ENCODE results near the gene CREB3.

Gene CREB3

DNA sequence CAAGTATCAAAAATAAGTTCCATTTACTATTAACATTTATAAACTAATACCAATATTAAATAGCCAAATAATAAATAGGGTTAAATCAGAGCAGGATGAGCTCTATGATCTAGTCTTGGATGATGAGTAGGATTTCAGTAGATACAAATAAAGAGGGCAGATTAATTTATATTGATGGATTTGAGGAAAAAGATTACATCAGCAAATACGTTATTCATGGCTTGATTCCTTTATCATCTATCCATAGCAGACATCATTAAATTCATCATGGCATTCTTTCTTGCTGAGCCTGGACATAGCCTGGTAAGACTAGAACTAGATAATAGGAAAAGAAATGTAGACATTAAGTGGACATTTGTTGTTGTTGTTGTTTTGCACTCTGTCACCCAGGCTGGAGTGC lies 35.0 kb downstream of the CREB3 start:
- Histone ChIP-seq H3K4me1 (ENCODE audit: insufficient read depth, low read length, poor library complexity, severe bottlenecking) (no peaks in the 10 kb centered on the region), H3K36me3 (ENCODE audit: insufficient read depth, low read length) (no peaks in the 10 kb centered on the region), H3F3A (ENCODE audit: low read depth) (no peaks in the 10 kb centered on the region), H3K4me3 (ENCODE audit: low read length, poor library complexity, severe bottlenecking) (no peak overlapping the region), H4K20me1 (ENCODE audit: insufficient read depth, low read length, poor library complexity, severe bottlenecking) (peaks cover 9% of the 10 kb centered on the region), H3K9ac (ENCODE audit: low read depth, low read length, poor library complexity, severe bottlenecking) (no peak overlapping the region), H3K79me2 (ENCODE audit: insufficient read depth, low read length) (peaks cover 44% of the 10 kb centered on the region; the same call in 1 of the 2 replicates), H3K9me3 (ENCODE audit: insufficient read depth, low read depth, low read length) (no peaks in the 10 kb centered on the region), H3K4me2 (ENCODE audit: low read depth, low read length, poor library complexity, severe bottlenecking) (no peak overlapping the region), H3K27me3 (ENCODE audit: insufficient read depth, low read length, poor library complexity, severe bottlenecking) (no peaks in the 10 kb centered on the region), H3K9me2 (replicated peaks; ENCODE audit: low read depth, low read length) (no peaks in the 10 kb centered on the region), H2AFZ (ENCODE audit: low read length) (no peak overlapping the region)
- TF ChIP-seq, protein P1, sequence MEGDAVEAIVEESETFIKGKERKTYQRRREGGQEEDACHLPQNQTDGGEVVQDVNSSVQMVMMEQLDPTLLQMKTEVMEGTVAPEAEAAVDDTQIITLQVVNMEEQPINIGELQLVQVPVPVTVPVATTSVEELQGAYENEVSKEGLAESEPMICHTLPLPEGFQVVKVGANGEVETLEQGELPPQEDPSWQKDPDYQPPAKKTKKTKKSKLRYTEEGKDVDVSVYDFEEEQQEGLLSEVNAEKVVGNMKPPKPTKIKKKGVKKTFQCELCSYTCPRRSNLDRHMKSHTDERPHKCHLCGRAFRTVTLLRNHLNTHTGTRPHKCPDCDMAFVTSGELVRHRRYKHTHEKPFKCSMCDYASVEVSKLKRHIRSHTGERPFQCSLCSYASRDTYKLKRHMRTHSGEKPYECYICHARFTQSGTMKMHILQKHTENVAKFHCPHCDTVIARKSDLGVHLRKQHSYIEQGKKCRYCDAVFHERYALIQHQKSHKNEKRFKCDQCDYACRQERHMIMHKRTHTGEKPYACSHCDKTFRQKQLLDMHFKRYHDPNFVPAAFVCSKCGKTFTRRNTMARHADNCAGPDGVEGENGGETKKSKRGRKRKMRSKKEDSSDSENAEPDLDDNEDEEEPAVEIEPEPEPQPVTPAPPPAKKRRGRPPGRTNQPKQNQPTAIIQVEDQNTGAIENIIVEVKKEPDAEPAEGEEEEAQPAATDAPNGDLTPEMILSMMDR (conservative IDR thresholded peaks at IDR 0.05; ENCODE audit: low read length): no peak
- TF ChIP-seq EZH2phosphoT487 (IDR thresholded peaks at IDR 0.05; ENCODE audit: borderline replicate concordance): no peak

DNA sequence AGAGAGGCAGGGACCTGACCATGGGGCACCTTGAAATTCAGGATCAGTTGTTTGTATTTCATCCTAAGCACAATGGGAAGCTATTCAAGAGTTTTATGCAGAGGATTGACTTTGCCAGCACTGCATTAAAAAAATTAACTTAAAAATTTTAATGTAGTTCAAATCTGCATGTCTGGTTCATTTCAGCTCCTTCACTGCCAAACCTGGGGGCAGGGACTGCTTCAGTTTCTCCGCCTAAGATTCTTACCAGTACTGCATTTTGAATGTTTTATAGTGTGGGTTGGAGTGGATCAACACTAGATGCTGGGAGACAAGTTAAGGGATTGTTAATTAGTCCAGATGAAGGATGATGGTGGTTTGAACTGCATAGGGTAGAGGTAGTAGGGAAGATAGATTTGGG lies 37.3 kb downstream of the CREB3 start:
- Histone ChIP-seq H3K36me3 (ENCODE audit: insufficient read depth, low read length) (no peaks in the 10 kb centered on the region), H3K4me3 (ENCODE audit: low read length, poor library complexity, severe bottlenecking) (no peak overlapping the region), H3F3A (ENCODE audit: low read depth) (no peaks in the 10 kb centered on the region), H3K4me2 (ENCODE audit: low read depth, low read length, poor library complexity, severe bottlenecking) (no peak overlapping the region), H3K79me2 (ENCODE audit: insufficient read depth, low read length) (peaks cover 40% of the 10 kb centered on the region), H3K4me1 (ENCODE audit: insufficient read depth, low read length, poor library complexity, severe bottlenecking) (no peaks in the 10 kb centered on the region), H4K20me1 (ENCODE audit: insufficient read depth, low read length, poor library complexity, severe bottlenecking) (peaks cover 9% of the 10 kb centered on the region), H3K27me3 (ENCODE audit: insufficient read depth, low read length, poor library complexity, severe bottlenecking) (no peaks in the 10 kb centered on the region), H3K9ac (ENCODE audit: low read depth, low read length, poor library complexity, severe bottlenecking) (no peak overlapping the region), H3K9me3 (ENCODE audit: insufficient read depth, low read depth, low read length) (no peaks in the 10 kb centered on the region), H2AFZ (ENCODE audit: low read length) (no peak overlapping the region), H3K9me2 (replicated peaks; ENCODE audit: low read depth, low read length) (no peaks in the 10 kb centered on the region)
- no peak for TF ChIP-seq EZH2phosphoT487 (IDR thresholded peaks at IDR 0.05; ENCODE audit: borderline replicate concordance)
- TF ChIP-seq, protein P1 (conservative IDR thresholded peaks at IDR 0.05; ENCODE audit: low read length): no peak

DNA sequence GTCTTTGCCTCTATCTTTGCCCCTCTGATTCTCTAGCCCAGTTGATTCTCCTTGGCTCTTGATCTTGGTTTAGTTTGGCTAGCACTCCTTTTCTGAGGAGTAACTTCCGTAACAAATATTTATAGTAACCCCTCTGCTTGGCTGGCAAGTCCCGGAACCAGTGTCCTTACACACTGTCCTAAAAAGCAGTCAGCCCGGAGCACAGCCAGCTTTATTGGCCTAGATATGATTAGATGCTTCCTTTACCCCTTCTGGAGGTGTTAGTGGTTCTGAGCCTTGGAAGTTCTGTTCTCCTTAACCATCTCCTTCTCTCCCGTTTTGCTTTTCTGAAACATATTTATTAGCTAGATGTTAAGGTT lies 38.6 kb downstream of the CREB3 start:
- Histone ChIP-seq H2AFZ (ENCODE audit: low read length) (no peak overlapping the region), H3K4me3 (ENCODE audit: low read length, poor library complexity, severe bottlenecking) (no peak overlapping the region), H3K9me3 (ENCODE audit: insufficient read depth, low read depth, low read length) (no peaks in the 10 kb centered on the region), H3K4me2 (ENCODE audit: low read depth, low read length, poor library complexity, severe bottlenecking) (no peak overlapping the region), H3K9ac (ENCODE audit: low read depth, low read length, poor library complexity, severe bottlenecking) (no peak overlapping the region), H3K36me3 (ENCODE audit: insufficient read depth, low read length) (no peaks in the 10 kb centered on the region), H3F3A (ENCODE audit: low read depth) (no peaks in the 10 kb centered on the region), H4K20me1 (ENCODE audit: insufficient read depth, low read length, poor library complexity, severe bottlenecking) (peaks cover 9% of the 10 kb centered on the region), H3K4me1 (ENCODE audit: insufficient read depth, low read length, poor library complexity, severe bottlenecking) (no peaks in the 10 kb centered on the region), H3K27me3 (ENCODE audit: insufficient read depth, low read length, poor library complexity, severe bottlenecking) (no peaks in the 10 kb centered on the region), H3K79me2 (ENCODE audit: insufficient read depth, low read length) (peaks cover 33% of the 10 kb centered on the region), H3K9me2 (replicated peaks; ENCODE audit: low read depth, low read length) (no peaks in the 10 kb centered on the region)
- TF ChIP-seq EZH2phosphoT487 (IDR thresholded peaks at IDR 0.05; ENCODE audit: borderline replicate concordance): no peak
- TF ChIP-seq, protein P1 (conservative IDR thresholded peaks at IDR 0.05; ENCODE audit: low read length): no peak

Measured in Loucy (cell line).